Thyroid gland (tissue), 4 donors: ENCODE results near the gene MET. TPM values are rescaled to one million over a fixed set of nuclear protein-coding genes. Genes with fewer than 3 reads are reported as not detected.

Experiments
- DNase-seq, 2 donors: peaks; one replicate each; pipeline ENCODE4 v3.0.0-alpha.2; 2019
- H3K27ac ChIP-seq, 3 donors: fragments of 200-600 bp; sonication (generic); 1 replicate in 2 of 3; 2 replicates in 1 of 3; pipeline ENCODE4 v1.5.1; 2016 to 2019; ENCODE audit warnings: mild to moderate bottlenecking in 1 of 3, moderate library complexity in 1 of 3
- H3K27me3 ChIP-seq: fragments of 200-600 bp; sonication (generic); one replicate; pipeline ENCODE4 v1.5.1; 2019
- H3K36me3 ChIP-seq, 2 donors: fragments of 200-600 bp; sonication (generic); one replicate each; pipeline ENCODE4 v1.5.1; 2016 to 2019
- H3K4me1 ChIP-seq, 2 donors: fragments of 200-600 bp; sonication (generic); one replicate each; pipeline ENCODE4 v1.5.1; 2017 to 2019
- H3K4me3 ChIP-seq, 3 donors: fragments of 200-600 bp; sonication (generic); replicated peaks in 1 of 3; 1 replicate in 2 of 3; 2 replicates in 1 of 3; pipeline ENCODE4 v1.5.1; 2016; ENCODE audit warnings: mild to moderate bottlenecking in 1 of 3
- H3K9me3 ChIP-seq: fragments of 200-600 bp; sonication (generic); one replicate; pipeline ENCODE4 v1.5.1; 2017
- CTCF ChIP-seq, 6 experiments: fragments of 200-600 bp in 3 of 6; fragments of 450-650 bp in 3 of 6; sonication (generic) in 3 of 6; IDR thresholded peaks; one replicate each; pipeline ENCODE4 v1.5.1; 2016 to 2019; ENCODE audit warnings: antibody characterized with exemption in 6 of 6, mild to moderate bottlenecking in 2 of 6, inconsistent platforms in 1 of 6, moderate library complexity in 1 of 6
- POLR2A ChIP-seq, 2 donors: fragments of 450-650 bp; IDR thresholded peaks; one replicate each; pipeline ENCODE4 v1.6.1; 2017; ENCODE audit warnings: antibody characterized with exemption in 2 of 2, mild to moderate bottlenecking in 2 of 2, moderate library complexity in 1 of 2
- WGBS, 2 donors: methylation state at CpG; one replicate each; pipeline ENCODE4 v1.1.5; 2017; 5-methylcytosine and 5-hydroxymethylcytosine counted together
- intact Hi-C: fragments of 100-400 bp; cut with DNase I; formaldehyde crosslinking; loops from one replicate; pipeline ENCODE4 v1.15.1; 2023
- total RNA-seq, 4 donors: library from RNA; depleted of rRNA; stranded (reverse); fragments of >200 nt; gene quantifications; one replicate each; pipeline ENCODE4 v1.2.3, GENCODE V29; 2016

Gene MET
- total RNA-seq, 4 donors from 2014 or later = 41.5 to 59.6 (median 52.7) TPM

- no peaks in the 10 kb centered on the region for H3K36me3 ChIP-seq
- DNase-seq = peak; percentile 51 to 57
- no peaks in the 10 kb centered on the region for H3K9me3 ChIP-seq
- H3K4me3 ChIP-seq = no peak overlapping the region
- TF ChIP-seq POLR2A (IDR thresholded peaks at IDR 0.05) (no peak), CTCF (IDR thresholded peaks at IDR 0.05) (no peak)
- intact Hi-C loops = no loop called here
- WGBS, 2 donors = 51 to 57% methylated on average over 9 of the region's 9 CpGs
- no peaks in the 10 kb centered on the region for H3K27me3 ChIP-seq
- H3K4me1 ChIP-seq = peaks cover 5 to 29% of the 10 kb centered on the region in 2 donors
- peak overlapping the region in 1 of 3 donors; percentile 20 for H3K27ac ChIP-seq
Observed at GRCh38 chr7:116730097-116731022, 58.4 kb downstream of the MET start.

- Histone ChIP-seq H3K4me3 (no peak overlapping the region), H3K36me3 (no peaks in the 10 kb centered on the region), H3K27me3 (no peaks in the 10 kb centered on the region), H3K27ac (peak overlapping the region in 1 of 3 donors; percentile 20), H3K9me3 (no peaks in the 10 kb centered on the region), H3K4me1 (peaks cover 6 to 33% of the 10 kb centered on the region in 2 donors)
- no peak for TF ChIP-seq CTCF (IDR thresholded peaks at IDR 0.05)
- no peak for DNase-seq
- 72 to 93% methylated on average over 1 of the region's 1 CpG for WGBS, 2 donors
- intact Hi-C loops = no loop called here
Observed at GRCh38 chr7:116731023-116731395, 59.0 kb downstream of the MET start.

DNA sequence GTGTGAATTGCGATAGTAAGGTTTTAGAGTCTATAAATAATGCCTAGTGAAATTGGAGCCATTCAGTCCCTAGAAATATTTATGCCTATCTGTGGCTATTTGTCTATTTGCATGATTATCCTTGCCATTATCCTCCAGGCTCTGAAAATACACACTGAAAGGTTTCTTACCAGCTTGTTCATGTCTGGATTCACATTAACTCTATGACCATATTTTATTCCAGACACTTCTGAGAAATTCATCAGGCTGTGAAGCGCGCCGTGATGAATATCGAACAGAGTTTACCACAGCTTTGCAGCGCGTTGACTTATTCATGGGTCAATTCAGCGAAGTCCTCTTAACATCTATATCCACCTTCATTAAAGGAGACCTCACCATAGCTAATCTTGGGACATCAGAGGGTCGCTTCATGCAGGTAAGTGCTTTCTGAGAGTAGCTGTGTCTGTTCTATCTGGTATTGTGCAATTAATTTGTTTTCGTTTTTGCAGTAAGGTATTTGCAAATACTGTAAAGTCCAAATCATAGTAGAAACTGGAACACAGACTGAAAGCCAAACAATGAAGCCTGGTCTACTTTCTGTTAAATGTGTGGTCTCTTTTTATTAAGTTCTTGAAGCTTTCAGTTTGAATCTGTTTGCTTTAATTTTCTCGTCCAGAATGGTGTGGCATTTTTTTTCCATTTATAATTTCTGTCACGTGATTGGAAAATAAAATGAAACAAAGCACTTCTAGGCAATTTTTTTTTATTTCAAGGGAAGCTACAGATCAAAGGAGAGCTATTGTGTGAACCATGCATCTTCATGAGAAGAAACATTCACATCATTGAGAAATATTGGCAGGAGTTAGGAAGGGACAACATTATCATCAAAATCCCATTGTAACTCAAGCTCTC, 59.7 kb downstream of the MET start:
- TF ChIP-seq POLR2A (IDR thresholded peaks at IDR 0.05) (no peak), CTCF (IDR thresholded peaks at IDR 0.05) (no peak)
- intact Hi-C loops = no loop called here
- no peaks in the 10 kb centered on the region for H3K27me3 ChIP-seq
- no peaks in the 10 kb centered on the region for H3K36me3 ChIP-seq
- H3K9me3 ChIP-seq = no peaks in the 10 kb centered on the region
- H3K27ac ChIP-seq = no peak overlapping the region
- peaks cover 13 to 40% of the 10 kb centered on the region in 2 donors for H3K4me1 ChIP-seq
- 89 to 93% methylated on average over 12 of the region's 12 CpGs for WGBS, 2 donors
- no peak for DNase-seq
- H3K4me3 ChIP-seq = no peak overlapping the region

- no peaks in the 10 kb centered on the region for H3K9me3 ChIP-seq
- H3K36me3 ChIP-seq = no peaks in the 10 kb centered on the region
- WGBS, 2 donors = 90 to 91% methylated on average over 7 of the region's 7 CpGs
- H3K4me3 ChIP-seq = no peak overlapping the region
- H3K4me1 ChIP-seq = peaks cover 24 to 39% of the 10 kb centered on the region in 2 donors
- intact Hi-C loops = no loop called here
- no peak overlapping the region for H3K27ac ChIP-seq
- H3K27me3 ChIP-seq = no peaks in the 10 kb centered on the region
- TF ChIP-seq CTCF (IDR thresholded peaks at IDR 0.05) (no peak), POLR2A (IDR thresholded peaks at IDR 0.05) (no peak)
- no peak for DNase-seq
Observed at GRCh38 chr7:116732788-116733694, 61.0 kb downstream of the MET start.
